ENCODE data around the gene PFKFB1.
"Not testable (repeated sequence)": the region's sequence is repeated elsewhere in the genome, so short reads cannot be mapped to it uniquely, and the experiment has no call there.

PFKFB1 gene

DNA sequence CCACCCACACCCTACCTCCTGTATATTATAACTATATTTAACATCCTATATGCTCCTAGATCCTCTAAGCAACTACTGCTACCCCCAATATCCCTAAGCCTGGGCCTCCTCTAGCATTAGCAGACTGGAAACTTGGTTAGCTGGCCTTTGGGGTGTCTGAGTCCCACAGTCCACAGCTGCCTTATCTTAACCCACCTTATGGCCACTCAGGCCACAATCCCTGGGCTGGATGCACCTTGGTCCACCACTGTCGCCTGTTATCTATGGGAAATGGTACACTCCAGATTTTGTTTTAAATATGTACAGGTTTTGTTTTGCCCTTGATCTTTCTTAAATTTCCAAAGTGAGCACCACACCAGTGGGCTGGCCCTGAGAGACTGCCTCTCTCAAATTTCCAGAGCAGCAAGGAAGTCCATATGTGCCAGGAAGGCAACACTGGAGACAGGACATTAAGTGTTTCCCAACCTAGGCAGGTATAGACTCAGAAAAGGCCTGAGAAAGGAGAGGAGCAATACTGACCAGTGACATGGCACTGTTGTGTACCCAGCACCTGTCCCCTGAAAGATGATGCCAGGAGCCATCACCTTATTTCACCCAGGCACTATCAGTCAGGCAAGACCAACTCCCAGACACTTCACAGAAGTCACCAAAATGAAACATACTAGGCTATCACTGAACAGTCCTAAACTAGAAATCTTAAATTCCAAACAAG, 921 bp downstream of the PFKFB1 start:
- DNase-seq: no peak

GRCh38 chrX:54991706-54992105, 2.3 kb downstream of the PFKFB1 start:
- DNase-seq: no peak

- DNase-seq: not testable (repeated sequence)
Observed at GRCh38 chrX:54983306-54983705, 10.7 kb downstream of the PFKFB1 start.

DNA sequence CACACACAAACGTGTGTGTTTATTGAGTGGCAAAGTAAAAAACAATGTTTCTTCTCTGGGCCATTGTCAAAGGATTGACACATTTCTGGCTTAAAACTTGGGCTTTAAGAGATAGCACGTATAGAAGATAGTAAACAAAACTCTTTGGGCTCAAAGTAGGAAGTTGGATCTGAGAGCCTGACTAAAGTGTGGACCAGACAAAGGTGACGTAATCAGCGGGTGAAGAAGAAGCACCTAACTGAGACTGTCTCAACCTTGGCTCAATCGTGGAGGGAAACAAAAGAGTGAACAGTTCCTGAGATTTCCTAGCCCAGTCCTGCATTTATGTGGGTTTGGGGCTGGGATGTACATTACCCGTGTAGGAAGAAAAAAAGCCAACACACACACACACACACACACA, 13.7 kb downstream of the PFKFB1 start:
- DNase-seq: no peak

DNA sequence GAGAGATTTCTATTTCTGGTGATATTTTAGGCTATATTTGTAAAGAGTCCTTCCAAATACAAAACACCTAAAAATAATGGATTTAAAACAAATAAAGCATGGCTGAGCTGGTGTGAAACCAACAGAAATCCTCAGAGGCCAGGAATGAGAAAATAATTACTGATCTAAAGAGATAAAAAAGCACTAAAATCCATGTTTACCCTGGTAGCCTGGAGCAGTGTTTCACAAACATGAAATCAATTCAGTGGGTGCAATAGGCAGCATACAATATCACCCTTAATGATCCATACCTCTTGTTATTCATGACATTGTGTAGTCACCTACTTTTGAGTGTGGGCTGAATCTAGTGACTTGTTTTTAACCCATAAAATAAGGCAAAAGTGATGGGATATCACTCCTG, 14.6 kb downstream of the PFKFB1 start:
- no peak for DNase-seq

DNA sequence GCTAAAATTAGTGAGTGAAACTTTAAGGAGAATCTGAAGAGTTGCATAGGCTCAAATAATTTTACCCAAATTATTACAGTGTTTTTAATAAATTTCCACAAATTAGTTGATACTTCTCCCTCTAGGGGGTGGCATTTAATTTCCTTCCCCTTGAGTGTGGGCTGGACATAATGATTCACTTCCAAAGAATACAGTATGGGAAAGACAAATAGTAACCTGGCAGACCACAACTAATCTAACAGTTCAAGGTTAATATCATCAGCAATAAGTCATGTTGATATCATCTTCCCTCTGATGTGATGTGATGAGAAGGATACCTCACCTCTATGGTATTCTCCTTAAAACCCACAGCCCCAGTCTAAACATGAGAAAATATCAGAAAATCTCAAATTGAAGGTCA, 15.5 kb downstream of the PFKFB1 start:
- DNase-seq: no peak

- DNase-seq: no peak
Observed at GRCh38 chrX:54977387-54977786, 16.6 kb downstream of the PFKFB1 start.

DNA sequence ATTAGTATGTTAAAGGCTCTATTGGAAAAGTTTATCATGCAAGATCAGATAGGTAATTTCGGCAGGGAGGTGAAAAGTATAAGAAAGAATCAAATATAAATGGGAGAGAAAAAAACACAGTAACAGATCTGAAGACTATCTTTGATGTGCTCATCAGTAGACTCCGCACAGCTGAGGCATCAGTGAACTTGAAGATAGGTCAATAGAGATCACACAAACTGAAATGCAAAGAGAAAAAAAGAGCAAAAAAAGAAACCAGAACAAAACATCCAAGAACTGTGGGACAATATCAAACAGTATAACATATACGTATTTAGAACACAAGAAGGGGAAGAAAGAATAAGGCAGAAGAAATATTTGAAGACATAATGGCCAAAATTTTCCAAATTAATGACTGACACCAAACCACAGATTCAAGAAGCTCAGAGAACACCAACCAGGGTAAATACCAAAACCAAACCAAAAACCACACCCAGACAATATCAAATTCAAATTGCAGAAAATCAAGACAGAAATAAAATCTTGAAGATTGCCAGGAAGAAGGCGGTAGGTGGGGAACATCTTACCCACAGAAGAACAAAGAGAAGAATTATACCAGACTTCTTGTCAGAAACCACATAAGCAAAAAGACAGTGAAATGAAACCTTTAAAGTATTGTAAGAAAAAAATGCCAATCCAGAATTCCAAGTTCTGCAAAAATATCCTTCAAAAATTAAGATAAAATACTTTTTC, 29.1 kb downstream of the PFKFB1 start:
- DNase-seq: no peak

DNA sequence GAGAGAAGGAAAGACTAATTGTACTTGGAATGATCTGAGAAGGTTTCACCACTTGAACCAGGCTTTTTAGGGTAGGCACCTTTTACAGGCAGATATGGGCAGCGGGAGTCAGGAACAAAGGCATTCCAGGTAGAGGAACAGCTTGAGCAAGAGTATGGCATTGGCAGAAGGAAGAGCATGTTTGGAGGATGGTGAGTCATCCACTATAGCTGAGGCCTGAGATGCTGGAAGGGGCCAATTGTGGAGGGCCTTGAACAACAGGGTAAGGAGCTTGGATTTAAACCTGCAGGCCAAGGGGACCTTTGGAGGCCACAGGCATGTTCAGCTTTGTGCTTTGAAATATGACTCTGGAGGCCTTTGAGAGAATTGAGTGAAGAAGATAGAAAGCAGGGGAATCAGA, 32.2 kb downstream of the PFKFB1 start:
- DNase-seq: no peak

DNA sequence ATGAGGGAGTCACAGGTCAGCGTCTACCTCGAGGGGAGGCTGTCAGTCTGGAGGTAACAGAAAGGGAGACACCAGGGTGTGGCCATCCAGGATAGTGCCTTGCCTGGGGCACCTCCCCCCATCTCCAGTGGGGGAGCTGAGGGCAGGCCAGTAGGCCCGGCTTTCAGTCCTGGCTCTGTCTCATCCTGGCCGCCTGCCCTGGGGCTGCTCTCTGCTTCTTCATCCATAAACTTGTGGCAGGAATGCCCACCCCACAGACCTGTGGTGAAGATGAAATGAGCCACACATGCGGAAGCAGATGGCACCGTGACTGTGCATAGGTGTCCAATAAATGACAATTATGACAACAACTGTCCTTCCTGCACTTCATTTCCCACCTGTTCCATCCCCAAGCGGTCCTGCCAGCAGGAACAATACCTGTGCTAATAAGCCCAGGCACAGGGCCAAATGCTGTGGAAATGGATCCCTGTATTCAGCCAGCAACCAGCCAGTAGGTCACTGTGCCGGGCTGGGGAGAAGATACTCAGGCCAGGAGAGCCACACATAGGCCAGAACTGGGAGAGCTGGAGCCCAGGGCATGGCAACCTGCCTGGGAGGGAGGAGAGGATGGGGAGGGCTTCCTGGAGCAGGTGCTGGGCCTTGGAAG, 43.1 kb downstream of the PFKFB1 start:
- no peak for DNase-seq

GRCh38 chrX:54945224-54945623, 48.8 kb downstream of the PFKFB1 start:
- DNase-seq: no peak

DNA sequence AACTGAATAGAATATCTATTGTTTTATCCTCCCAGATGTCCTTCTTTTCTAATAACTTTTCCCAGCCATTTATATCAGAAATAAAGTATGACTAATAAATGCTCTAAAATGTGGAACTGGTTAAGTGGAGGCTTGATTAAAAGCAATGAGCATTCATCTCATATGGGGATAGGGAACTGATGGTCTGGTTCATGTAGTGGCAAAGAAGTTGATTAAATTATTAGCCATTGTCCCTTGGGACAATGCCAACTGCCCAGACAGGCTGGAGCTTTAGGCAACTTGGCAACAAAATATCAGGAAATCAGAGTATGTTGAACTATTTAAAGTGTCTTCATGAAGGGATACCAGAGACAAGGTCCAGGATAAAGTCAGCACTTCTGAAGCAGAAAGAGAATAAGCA, 49.2 kb downstream of the PFKFB1 start:
- no peak for DNase-seq

DNA sequence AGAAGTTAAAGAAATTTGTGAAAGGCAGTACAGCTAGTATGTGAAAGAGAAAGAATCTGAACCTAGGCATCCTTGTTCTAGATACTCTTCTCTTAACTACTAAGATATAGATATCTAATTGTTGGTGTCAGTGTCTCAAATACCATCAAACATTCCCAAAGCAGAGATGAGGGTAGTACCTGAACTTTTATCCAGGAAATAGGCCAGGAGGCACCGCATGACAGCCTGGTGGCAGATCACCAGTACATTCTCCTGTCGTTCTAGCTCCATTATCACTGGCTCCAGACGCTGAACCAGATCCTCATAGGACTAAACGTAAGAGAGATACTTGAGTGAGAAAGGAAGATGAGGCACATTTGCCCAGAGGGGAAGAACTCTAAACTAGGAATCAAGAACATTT, 56.6 kb downstream of the PFKFB1 start:
- DNase-seq: no peak

DNA sequence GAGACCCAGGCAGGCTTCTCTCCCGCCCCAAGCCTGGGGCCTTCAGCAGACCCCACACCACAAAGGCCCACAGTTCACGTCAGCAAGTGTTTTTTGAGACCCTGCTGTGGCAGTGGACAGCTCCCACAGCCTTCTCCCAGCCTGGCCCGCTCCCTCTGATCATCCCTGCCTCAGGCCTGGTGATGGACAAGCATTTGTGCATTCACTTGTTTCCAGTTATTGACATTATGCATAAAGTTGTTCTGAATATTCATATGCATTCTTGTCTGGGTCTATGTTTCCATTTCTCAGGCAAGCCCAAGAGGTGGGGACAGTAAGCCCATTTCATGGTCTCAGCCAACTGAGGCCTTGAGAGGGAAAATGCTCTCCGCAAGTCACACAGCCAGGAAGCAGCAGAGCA, 58.7 kb downstream of the PFKFB1 start:
- no peak for DNase-seq

GRCh38 chrX:54934890-54935289, 59.1 kb downstream of the PFKFB1 start:
- no peak for DNase-seq

DNA sequence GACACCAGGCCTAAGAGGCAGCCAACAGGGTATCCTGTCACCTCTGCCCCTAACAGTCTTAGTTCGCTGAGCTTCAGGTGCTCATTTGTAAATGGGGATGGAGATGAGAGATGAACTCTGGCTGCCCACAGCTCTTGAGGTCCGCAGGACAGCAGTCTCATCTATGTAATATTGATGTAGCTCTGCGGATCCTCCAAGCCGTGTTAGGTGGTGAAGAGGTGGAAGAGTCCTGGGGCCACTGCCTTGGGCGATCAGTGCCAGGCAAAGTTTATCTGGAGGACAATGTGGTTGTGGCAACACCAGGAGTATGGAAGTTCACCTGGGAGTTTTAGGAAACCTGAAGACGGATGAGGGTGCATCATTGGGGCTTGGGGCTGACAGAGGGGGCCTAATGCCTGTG, 59.9 kb downstream of the PFKFB1 start:
- DNase-seq: no peak

GRCh38 chrX:54933150-54933826, 60.7 kb downstream of the PFKFB1 start:
- DNase-seq: no peak

GRCh38 chrX:54931107-54931506, 62.9 kb downstream of the PFKFB1 start:
- DNase-seq: no peak

DNA sequence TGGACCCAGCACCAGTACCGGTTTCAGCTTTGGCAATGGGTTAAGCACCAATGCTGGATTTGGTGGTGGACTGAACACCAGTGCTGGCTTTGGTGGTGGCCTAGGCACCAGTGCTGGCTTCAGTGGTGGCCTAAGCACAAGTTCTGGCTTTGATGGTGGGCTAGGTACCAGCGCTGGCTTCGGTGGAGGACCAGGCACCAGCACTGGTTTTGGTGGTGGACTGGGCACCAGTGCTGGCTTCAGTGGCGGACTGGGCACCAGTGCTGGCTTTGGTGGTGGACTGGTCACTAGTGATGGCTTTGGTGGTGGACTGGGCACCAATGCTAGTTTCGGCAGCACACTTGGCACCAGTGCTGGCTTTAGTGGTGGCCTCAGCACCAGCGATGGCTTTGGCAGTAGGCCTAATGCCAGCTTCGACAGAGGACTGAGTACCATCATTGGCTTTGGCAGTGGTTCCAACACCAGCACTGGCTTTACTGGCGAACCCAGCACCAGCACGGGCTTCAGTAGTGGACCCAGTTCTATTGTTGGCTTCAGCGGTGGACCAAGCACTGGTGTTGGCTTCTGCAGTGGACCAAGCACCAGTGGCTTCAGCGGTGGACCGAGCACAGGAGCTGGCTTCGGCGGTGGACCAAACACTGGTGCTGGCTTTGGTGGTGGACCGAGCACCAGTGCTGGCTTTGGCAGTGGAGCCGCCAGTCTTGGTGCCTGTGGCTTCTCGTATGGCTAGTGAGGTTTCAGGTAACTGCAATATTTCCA, 63.5 kb downstream of the PFKFB1 start:
- DNase-seq: no peak

- DNase-seq: no peak
Observed at GRCh38 chrX:54928876-54929275, 65.1 kb downstream of the PFKFB1 start.

GRCh38 chrX:54926978-54927377, 67.0 kb downstream of the PFKFB1 start:
- DNase-seq: no peak

DNA sequence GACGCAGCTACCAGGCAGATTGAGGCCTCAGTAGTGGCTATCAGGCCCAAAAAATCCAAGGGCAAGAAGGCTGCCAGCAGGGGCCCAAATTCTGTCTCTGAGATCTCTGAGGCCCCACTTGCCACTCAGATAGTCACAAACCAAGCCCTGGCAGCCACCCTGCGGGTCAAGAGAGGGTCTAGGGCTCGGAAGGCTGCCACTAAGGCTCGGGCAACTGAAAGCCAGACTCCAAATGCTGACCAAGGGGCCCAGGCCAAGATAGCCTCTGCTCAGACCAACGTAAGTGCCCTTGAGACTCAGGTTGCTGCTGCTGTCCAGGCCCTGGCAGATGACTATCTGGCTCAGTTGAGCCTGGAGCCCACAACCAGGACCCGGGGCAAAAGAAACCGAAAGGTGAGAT, 70.6 kb downstream of the PFKFB1 start:
- no peak for DNase-seq

GRCh38 chrX:54922547-54922946, 71.4 kb downstream of the PFKFB1 start:
- DNase-seq: no peak
